GM18517 (cell line): ENCODE measurements around the gene SH3TC1.
A peak's percentile ranks its signal among the peaks of the same experiment; 100 is the strongest.

Source experiments
- ATAC-seq: cut with Tn5 transposase; IDR thresholded peaks from one replicate; pipeline ENCODE4 v1.9.1; 2021; ENCODE audit warnings: mild to moderate bottlenecking, moderate library complexity; ENCODE audit not compliant: unreplicated experiment

Gene SH3TC1

DNA sequence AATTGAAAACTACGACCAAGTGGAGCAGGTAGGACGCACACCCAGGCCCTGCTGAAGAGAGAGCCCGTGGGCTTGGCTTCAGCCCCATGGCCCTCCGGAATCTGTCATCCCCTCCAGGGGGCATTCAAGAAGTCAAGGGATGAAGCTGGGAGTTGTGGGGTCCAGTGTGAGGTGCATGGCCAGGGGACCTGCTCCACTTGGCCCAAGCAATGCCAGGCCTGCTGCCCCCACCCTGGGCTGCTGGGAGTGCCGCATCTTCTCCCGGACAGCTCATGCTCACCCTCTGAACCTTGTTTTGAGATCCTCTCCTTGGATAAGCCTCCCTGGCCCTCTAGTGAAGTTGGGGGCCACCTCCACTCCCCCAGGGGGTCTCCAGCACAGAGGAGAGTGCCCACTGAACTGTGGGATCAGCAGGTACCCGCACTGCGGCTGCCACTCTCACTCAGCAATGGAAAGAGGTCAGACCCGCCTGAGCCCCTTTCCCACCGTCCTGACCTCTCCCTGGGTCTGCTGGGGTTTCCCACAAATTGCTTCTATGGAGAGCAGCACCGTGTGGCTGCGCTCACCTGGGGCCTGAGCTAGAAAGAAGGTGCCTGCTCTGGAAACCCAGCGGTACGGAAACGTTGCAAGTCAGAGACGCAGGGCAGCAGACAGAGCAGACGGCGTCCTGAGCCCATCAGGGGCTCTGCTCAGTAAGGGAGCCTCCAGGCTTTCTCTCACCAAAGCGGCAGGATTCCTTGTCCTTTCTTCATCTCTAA is 35.5 kb upstream of the SH3TC1 start:
- no peak for ATAC-seq

DNA sequence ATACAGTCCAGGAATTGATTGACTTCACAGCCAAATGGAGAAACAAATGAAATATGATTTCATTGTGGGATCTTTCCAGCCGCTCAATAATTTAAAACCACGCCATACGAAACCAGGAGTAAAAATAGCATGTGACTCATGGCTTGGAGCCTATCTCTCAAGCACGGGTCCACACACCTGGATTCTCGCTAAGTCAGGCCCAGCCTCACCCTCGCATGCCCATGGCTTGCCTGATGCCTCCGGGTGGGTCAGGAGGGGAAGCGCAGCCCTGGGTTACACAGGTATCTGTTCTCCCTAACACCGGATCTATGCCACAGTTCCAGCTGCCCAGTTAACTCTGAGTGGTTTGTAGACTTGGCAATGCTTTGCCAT is 34.9 kb upstream of the SH3TC1 start:
- no peak for ATAC-seq

DNA sequence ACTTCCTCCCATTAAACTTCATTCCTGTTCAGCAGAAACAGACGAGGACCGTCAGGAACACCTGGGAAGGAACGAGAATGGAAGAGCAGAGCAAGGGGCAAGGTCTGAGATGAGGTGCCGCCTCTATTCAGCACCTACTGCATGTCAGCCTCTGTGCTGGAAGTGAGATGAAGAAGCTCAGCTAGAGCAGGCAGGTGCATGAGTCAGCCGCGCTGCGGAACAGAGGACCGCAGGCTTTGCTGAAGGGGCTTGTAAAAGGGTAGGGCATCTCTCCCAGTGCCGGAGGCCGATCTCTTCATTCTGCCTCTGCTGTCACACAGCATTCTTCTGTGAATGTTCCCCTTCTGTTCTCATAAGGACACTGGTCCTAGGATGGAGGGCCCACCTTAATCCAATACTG is 34.4 kb upstream of the SH3TC1 start:
- ATAC-seq, result no peak

DNA sequence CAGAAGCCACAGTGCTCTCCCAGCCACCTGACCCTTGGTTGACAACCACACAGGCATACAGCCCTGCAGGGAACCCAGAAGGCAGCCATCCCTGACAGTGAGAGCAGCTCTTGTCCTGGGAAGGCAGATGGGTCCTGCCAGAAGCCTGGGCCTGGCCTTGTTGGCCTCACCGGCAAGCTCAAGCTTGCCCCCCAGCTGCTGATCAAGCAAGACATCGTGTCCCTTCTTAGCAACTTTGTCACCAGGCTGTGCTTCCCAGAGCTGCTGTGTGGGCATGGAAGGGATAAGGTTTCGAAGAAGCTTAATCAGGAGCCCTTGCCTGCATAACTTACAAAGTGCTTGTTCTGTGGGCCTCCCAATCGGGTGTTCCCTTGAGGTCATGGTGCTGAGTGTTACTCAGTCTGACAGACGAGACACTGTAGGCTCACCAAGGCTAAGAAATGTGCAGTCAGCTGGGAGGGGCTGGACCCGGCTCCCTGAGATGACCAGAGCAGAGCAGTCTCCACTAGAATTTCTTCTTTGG is 33.7 kb upstream of the SH3TC1 start:
- ATAC-seq, result no peak

DNA sequence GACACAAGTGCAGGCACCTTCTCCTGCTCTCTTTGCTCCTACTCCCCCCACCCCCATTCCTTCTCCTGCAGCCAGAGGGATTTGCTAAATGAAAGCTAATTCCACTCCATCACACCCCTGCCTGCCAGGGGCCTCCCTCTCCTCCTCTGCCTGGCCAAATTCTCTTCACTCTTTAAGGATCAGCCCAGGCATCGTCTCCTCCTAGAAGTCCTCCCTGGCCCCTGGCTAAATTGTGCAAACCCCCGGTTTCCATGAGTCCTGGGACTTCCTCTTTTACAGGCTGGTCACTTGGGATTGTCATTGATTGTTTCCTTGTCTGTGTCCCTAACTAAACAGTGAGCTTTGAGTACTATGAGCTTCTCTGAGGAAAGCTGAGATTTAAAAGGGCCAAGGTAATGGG is 31.8 kb upstream of the SH3TC1 start:
- ATAC-seq, result no peak

DNA sequence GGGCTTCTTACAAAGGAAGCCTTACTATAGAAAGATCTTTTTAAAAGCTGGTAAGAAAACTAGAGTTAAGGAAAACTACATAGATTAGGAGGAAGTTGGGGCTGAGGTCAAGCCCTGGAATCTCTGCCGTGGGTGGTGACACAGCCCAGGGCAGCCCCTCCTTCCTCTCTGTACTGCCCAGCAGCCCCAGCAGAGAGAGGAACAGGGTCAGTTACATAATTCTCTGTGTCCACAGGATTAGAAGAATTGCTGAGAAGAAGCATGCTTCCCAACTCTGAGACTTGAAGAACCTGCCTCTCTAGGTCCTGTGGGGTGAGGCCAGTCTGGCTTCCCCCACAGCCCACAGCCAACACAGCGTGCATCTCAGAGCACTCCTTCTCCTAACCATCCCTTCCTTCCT is 31.3 kb upstream of the SH3TC1 start:
- ATAC-seq, result no peak

DNA sequence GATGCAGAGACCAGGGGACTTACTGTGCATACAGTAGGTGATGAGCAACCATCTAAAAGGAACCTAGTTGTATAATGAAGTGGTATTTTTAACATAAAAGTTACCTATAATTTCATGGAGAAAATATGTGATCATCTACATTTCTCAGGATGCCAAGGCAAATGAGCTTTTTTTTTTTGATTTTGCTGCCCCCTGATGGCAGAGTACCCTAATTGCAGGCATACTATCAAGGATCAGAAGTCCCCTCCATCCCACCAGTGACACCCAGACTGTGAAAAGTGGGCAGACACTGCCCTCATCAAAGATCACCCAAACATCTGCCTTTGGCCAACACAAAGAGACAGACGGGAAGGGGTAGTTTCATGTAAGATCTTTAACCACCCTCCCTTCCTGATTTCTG is 30.9 kb upstream of the SH3TC1 start:
- ATAC-seq, result no peak

DNA sequence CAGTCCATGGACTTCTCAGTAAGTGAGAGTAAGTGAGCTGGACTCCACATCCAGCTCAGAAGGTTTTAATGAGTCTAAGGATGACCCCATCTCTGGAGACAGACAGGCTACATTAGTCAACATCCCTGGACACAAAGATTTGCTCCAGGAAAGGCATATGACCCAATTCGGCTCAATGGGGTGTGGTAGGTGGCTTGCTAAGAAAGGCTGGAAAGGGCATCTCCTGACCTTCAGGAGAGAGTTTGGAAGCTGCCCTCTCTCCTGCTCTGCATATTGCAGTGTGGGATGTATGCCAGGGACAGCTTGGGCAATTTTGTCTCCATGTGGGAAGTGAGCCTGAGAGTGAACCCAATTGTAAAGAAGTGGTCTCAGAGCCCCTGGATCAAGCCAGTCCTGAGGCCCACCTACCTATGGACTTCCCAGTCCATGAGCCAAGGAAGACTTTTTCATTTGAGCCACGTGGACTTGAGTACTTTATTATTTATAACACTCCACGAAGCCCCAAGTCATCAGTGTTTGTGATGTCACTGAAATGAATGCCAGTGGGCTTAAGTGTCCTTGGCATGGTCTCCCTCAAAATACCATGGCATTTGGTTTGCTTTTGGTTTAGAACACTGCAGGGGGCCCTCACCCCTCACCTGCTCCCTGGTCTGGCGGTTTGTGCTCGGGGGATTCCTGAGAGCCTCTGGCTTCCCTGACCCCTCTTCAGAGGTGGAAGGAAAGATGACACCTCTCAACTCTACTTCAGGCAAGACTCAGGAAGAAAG is 30.1 kb upstream of the SH3TC1 start:
- no peak for ATAC-seq

DNA sequence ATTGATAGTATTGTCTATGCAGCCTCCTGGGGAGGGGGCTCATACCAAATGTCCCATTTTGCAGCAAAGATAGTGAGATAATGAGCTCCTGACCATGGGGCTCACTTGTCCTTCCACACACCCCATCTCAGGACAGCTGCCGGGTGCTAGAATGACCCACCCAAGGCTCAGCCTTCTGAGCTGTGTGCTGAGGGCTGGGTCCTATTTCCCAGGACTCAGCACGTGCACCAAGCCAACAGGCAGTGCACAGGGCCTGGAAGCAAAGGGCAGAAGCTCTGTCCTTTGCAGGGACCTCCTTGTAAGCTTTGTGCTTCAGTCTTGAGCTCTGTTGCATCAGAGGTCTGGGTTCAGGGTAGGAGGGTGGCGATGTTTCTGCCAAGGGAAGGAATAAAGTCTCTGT is 29.3 kb upstream of the SH3TC1 start:
- ATAC-seq, result no peak

DNA sequence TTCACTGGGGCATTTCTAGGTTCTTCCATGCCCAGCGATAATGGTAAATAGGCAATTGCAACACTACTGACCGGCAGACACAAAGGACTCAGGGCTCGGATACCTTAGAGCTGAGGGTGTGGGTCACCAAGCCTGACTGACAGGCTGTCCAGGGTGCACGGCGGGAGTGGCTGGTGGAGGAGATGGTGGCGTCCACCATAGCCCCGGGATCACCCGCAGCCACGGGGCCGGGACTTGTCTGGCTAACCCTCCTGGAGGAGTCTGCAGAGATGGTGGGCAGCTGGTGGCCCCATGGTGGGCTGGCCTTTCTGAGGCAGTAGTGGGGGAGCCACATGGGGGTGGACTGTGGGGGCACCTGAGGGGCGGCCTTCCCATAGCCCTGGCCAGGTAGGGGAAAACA is 28.7 kb upstream of the SH3TC1 start:
- no peak for ATAC-seq

DNA sequence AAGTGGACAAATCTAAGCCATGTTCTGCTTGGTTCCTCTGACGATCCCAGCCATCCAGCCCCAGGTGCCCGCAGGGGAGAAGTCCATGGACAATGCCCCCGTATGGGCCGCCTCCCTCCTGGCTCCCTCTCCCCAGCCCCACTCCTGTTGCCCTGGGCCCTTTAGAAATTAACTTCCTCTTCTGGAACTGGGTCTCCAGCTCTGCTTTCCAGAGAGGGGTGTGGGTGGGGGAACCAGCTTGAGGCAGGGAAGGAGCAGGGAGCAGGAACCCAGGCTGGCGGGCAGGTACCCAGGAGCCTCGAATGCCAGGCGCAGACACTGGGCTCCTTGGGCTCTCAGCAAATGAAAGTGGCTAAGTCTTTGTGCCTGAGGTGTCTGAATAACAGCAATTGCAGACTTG is 27.8 kb upstream of the SH3TC1 start:
- ATAC-seq, result no peak

DNA sequence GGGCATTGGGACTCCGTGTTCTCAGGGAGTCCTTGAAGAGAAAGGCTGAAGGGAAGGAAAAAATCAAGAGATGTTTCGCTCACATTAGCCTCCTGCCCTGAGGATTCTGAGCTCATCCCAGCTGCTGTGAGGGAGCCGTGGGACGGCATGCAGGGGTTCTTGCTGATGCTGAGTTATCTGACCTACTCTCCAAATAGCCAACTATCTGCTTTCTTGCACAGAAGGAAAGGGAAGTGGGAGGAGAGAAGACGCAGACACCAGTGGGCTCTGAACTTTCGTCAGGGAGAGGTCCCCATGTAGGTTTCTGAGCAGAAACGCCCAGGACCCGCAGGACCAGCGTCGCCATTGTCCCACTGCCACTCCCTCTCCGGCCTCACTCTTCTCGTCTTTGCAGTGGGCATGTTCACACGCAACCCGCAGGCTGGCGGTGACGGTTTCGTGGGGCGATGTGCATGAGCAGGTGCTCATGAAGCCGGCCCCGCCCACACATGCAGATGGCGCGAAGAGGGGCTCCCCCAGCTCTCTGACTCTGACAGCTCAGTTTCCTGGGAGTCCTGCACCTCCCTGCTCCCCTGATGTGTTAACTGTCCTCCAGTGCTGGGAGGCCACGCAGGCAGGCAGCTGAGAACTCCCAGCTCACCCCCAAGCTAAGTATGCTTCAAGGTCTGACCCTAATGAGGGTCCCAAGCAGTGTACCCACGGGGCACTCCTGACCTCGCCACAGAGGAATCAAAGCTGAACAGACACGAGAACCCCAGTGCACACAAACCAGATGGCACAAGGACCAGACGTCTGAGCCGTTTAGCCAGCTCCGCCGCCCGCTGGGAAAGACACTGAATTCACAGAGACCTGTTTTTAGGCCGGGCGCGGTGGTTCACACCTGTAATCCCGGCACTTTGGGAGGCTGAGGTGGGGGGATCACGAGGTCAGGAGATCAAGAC is 26.8 kb upstream of the SH3TC1 start:
- peak; percentile 70 for ATAC-seq

DNA sequence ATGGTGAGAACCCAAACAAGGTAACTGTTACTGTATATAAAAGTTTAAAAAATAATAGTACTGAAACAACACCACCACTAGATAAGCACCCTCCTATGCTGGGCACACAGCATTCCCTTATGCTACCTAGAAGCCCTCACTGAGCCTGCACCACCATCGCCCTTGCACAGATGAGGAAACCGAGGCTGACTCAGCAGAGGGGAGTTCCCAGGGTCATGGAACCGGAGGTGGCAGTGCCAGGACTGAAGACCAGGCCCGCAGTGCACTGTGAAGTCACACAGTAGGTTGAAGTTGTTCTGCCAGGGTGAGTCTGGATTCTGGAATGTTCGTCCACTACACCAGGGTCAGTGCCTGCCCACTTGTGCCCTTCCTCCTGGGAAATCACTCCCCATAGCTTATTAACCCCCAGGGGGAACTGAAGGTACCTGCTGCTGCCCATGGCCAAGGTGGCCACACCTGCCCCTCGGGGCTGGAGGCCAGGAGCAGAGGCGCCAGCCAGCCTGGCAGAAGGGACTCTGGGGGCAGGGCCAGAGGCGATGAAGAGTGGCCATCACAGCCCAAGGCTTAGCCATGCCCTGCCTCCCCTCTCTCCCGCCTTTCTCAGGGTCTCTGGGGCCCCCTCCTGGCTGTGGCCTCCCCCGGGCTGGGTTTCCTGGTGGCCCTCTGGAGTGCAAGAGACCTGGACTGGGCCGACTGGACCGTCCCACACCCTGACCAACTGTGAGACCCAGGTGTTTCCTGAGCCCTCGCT is 25.4 kb upstream of the SH3TC1 start:
- ATAC-seq, result no peak

DNA sequence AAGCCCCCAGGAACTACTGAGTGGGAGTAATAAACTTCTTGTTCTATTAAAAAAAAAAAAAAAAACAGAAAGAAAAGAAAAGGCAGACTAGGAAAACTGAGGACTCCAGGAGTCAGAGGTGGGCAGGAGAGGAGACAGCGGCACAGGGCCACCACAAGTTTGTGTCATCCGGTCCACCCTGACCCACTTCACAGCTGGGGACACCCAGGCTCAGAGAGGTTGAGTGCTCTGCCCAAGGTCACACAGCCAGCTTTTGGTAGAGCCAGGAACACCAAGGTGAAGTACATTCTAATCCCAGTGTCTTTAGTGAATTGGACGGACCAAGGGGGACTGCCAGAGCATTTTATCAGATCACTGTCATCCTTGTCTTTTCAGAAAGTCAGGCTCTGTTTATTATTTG is 24.1 kb upstream of the SH3TC1 start:
- no peak for ATAC-seq

DNA sequence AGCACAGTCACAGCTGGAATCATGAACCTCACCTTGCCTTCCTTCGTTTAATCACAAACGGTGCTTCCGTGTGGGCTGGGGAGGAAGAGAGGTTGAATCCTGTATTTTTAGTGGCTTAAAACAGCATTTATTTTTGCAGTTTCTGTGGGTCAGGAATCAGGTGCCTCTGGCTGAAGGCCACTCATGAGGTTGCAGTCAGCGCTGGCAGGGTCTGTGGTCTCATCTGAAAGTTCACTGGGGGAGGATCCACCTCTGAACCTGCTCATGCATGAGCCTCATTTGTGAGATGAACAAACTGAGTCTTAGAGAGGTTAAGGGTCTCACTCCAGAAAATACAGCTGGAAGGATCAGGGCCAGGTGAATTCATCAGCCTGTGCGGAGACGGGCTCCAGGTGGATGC is 23.4 kb upstream of the SH3TC1 start:
- ATAC-seq, result no peak

DNA sequence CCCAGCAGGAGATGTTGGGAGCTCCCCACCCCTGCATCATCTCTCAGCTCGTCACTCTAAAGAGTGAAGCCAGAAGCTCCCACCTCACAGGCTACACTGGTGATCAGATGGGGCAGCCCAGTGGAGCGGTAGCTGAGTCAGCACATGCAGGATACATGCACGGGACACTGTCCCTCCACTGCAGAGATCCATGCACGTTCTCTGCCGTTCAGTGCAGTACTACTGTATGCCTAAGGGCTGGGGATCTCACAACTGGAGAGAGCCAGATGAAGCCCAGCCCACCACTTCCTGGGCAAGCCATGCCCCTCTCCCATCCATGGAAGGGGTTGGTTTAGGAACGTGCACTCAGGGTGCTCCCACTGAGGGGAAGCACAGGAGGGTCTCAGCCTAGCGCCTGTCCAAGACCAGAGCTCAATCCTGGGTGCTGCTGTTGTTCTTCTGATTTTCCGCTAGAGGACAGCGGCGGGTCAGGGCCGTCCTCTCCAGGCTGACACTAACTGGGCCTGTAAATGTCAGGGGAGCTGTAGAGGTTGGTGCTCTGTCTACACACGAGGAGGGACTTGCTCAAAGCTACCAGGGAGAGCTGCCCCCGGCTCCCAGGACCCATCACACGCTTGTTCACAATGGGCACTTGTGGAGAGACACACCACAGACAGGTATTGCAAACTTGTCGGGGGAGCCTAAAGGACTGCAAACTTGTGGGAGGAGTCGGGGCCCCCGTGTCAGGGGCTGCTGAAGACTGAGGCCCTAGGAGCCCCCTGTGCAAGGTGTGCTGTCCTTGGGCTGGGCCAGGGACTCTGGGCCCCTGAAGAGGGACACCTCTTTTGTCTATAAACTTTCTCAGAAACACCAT is 22.3 kb upstream of the SH3TC1 start:
- ATAC-seq, result peak; percentile 60

DNA sequence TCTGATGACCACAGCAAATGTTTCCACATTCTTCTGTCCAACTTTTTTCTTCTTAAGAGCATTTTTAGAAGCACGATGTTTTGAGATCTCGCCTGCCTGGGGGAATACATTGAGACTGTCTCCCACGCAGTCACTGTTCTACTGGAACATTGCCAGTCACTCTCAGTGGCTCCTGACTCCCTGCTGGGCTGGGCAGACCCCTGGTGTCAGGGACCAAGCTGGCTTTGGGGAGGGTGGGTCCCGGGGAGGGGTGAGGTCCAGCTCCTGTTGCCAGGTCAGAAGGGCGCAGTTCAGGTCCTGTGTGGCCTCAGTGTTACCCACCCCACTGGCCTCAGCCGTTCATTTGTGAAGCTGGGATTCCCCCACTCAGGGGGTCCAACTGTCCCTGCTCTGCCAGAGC is 21.5 kb upstream of the SH3TC1 start:
- no peak for ATAC-seq

DNA sequence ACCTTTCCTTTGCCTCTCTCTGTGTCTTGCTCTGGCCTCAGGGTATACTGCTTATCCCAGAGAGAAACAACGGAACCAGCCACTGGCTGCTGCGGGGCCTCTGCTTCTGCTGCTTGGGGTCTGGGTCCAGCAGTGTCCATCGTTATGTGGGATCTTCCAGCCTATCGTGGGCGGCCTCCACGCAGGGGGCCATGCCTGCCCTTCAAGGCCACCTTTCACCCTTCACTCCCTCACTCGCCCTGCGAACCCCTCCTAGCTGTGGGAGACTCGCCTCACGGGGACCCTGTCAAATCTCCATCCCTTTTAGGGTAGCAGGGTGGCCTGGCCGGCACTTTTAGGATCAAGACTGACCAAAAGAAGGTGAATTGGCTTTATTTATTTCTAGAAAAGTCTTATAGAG is 21.1 kb upstream of the SH3TC1 start:
- ATAC-seq, result no peak

DNA sequence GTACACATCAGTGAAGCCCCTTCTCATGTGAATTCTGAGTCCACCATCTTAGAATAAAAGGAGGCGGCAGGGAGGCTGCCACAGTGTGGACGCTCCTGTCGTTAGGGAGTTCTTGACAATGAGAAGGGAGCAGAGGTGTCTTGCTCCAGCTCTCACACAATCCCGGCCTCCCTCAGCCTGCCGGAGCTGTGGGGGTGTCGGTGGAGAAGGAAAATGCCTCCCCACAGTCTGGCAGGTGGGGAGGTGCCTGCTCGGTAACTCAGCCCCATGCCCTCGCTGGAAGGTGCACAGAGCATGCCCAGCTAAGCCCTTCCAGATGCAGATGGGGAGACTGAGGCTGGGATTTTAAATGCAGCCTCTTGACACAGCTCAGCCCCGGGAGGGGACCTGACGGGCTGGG is 20.0 kb upstream of the SH3TC1 start:
- no peak for ATAC-seq

DNA sequence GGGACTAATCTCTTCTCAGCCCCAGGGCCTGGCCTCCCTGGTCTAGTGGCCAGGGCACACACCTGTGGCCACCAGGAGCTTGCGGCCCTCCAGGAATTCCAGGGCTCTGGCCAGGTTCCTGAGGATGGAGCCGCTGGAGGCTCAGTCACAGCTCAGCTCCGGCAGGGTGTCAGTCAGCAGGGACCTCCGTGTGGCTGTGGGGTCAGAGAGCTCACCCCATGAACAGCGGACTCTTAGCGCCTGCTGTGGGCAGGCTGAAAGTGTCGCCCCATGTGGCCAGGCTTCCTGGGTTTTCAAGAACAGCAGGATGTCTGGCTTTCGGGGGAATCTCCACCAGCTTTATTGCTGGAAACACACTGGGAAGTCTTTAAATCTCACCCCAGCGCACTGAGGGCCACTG is 19.3 kb upstream of the SH3TC1 start:
- no peak for ATAC-seq
